NCI-H345 treated with DMSO at 0.1 percent for 48 hours (cell line): ENCODE results near the gene RPL19.
"Not testable (repeated sequence)": the region's sequence is repeated elsewhere in the genome, so short reads cannot be mapped to it uniquely, and the experiment has no call there.

ENCODE experiments used
- DNase-seq: peaks from one replicate; lab custom pipeline; 2025; ENCODE audit not compliant: unreplicated experiment; lab: John Stamatoyannopoulos, UW

The RPL19 gene

GRCh38 chr17:39200070-39200879, at the start of gene RPL19:
RPL19 (plus strand) TSS chr17:39200283; CDS start chr17:39200345, 62 bp downstream.
- DNase-seq, result no peak

GRCh38 chr17:39150795-39151149, 49.3 kb upstream of the RPL19 start:
- DNase-seq, result no peak

- DNase-seq, result no peak
These were observed 48.7 kb upstream of the RPL19 start, which contains the start of gene PLXDC1 for GRCh38 chr17:39151150-39151942. PLXDC1 (minus strand) TSS chr17:39151637; CDS start chr17:39151437, 200 bp downstream.

GRCh38 chr17:39151943-39152818, 47.9 kb upstream of the RPL19 start:
- no peak for DNase-seq

GRCh38 chr17:39153599-39154051, 46.5 kb upstream of the RPL19 start:
- peak; percentile 74 for DNase-seq

- DNase-seq, result no peak
These were observed 44.4 kb upstream of the RPL19 start for GRCh38 chr17:39155654-39156053.

GRCh38 chr17:39156491-39156890, 43.6 kb upstream of the RPL19 start:
- DNase-seq, result no peak

- DNase-seq, result no peak
These were observed 41.5 kb upstream of the RPL19 start for GRCh38 chr17:39158623-39159022.

- DNase-seq, result no peak
These were observed 38.1 kb upstream of the RPL19 start for GRCh38 chr17:39161962-39162361.

- no peak for DNase-seq
These were observed 35.4 kb upstream of the RPL19 start for GRCh38 chr17:39164675-39165143.

GRCh38 chr17:39165178-39165840, 34.8 kb upstream of the RPL19 start:
- no peak for DNase-seq

GRCh38 chr17:39165841-39166349, 34.2 kb upstream of the RPL19 start, which contains the start of gene ARL5C:
ARL5C (minus strand) TSS chr17:39166161; CDS start chr17:39165760, 401 bp downstream.
- no peak for DNase-seq

GRCh38 chr17:39166437-39167335, 33.4 kb upstream of the RPL19 start:
- no peak for DNase-seq

GRCh38 chr17:39167476-39167875, 32.6 kb upstream of the RPL19 start:
- no peak for DNase-seq

GRCh38 chr17:39168503-39168902, 31.6 kb upstream of the RPL19 start:
- not testable (repeated sequence) for DNase-seq

GRCh38 chr17:39169101-39169500, 31.0 kb upstream of the RPL19 start:
- DNase-seq, result no peak

GRCh38 chr17:39169518-39169917, 30.6 kb upstream of the RPL19 start:
- no peak for DNase-seq

GRCh38 chr17:39170109-39170508, 30.0 kb upstream of the RPL19 start:
- DNase-seq, result no peak

- no peak for DNase-seq
These were observed 29.5 kb upstream of the RPL19 start for GRCh38 chr17:39170558-39170957.
